Dendritic cell treated with granulocyte-macrophage colony-stimulating factor and Interleukin-4, amounts not matched to agents 40 ng/mL and 50 ng/mL, for 4 days (primary cell): ENCODE data around the gene MMP27.
"Not testable (repeated sequence)": the region's sequence is repeated elsewhere in the genome, so short reads cannot be mapped to it uniquely, and the experiment has no call there.

ENCODE experiments used
- H3K27ac Mint-ChIP-seq: one replicate; pipeline ENCODE4 v1.8.0; 2022; ENCODE audit warnings: mild to moderate bottlenecking, mixed read lengths
- H3K27me3 Mint-ChIP-seq: one replicate; pipeline ENCODE4 v1.8.0; 2022; ENCODE audit warnings: mild to moderate bottlenecking, mixed read lengths
- H3K36me3 Mint-ChIP-seq: one replicate; pipeline ENCODE4 v1.8.0; 2022; ENCODE audit warnings: low read depth, mixed read lengths
- H3K4me1 Mint-ChIP-seq: one replicate; pipeline ENCODE4 v1.8.0; 2022; ENCODE audit warnings: low read depth, mixed read lengths
- H3K4me3 Mint-ChIP-seq: one replicate; pipeline ENCODE4 v1.8.0; 2022; ENCODE audit warnings: mild to moderate bottlenecking, moderate library complexity, mixed read lengths
- H3K9me3 Mint-ChIP-seq: one replicate; pipeline ENCODE4 v1.8.0; 2022; ENCODE audit warnings: mixed read lengths
- intact Hi-C: fragments of 100-400 bp; cut with micrococcal nuclease; formaldehyde crosslinking; loops from one replicate; pipeline ENCODE4 v1.15.0; 2022

Gene MMP27

GRCh38 chr11:102705626-102706025, at the start of gene MMP27:
MMP27 (minus strand) TSS chr11:102705769; CDS start chr11:102705714, 55 bp downstream.
- Mint-ChIP-seq H3K4me1 (peaks cover 17% of the 10 kb centered on the region), H3K9me3 (no peaks in the 10 kb centered on the region), H3K27ac (no peak within 1 kb of the TSS), H3K27me3 (peaks cover 12% of the 10 kb centered on the region), H3K36me3 (no peaks in the 10 kb centered on the region), H3K4me3 (no peak within 1 kb of the TSS)
- intact Hi-C loops: no loop called here

DNA sequence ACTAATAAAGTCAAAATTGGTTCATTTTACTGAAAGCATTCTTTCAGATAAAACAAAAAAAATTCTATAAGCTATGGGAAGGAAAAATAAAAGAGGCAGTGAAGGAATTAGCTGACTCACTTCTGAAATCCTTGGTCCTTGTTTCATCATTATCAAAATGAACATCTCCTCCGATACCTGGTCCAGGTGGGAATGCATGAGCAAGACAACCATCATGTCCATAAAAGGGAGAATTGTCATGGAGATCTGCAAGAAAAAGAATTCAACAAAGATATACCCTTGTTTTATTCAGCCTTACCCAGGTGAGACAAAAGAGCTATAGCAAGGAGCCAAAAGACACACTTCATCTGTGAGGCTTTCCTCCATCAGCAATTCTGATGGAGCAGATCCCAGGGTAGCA, 47.7 kb upstream of the MMP27 start:
- Mint-ChIP-seq H3K36me3 (no peaks in the 10 kb centered on the region), H3K27me3 (peaks cover 75% of the 10 kb centered on the region), H3K27ac (no peak overlapping the region), H3K9me3 (no peaks in the 10 kb centered on the region), H3K4me3 (no peak overlapping the region), H3K4me1 (peaks cover 22% of the 10 kb centered on the region)
- intact Hi-C loops: no loop called here

DNA sequence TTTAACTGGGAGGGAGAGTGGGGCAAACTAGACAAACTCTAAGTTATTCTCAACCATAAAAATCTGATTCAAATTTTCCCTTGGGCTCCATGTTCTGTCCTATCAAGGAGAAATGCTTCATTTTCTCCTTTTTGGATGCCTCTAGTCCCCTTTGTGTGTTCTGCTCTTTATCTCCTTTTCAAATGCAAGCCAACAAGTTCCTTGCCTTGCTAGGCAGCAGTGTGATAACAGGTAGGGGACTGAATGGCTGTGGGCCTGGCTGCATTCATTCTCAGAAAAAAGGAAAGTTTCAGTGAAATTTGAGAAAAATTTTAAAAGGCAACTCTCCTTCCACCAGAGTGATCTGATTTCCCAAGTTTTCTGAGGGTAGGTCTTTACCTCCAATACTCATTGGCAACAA, 46.1 kb upstream of the MMP27 start:
- intact Hi-C loops: no loop called here
- Mint-ChIP-seq H3K9me3 (no peaks in the 10 kb centered on the region), H3K36me3 (no peaks in the 10 kb centered on the region), H3K27me3 (peaks cover 79% of the 10 kb centered on the region), H3K27ac (no peak overlapping the region), H3K4me3 (no peak overlapping the region), H3K4me1 (peaks cover 6% of the 10 kb centered on the region)

DNA sequence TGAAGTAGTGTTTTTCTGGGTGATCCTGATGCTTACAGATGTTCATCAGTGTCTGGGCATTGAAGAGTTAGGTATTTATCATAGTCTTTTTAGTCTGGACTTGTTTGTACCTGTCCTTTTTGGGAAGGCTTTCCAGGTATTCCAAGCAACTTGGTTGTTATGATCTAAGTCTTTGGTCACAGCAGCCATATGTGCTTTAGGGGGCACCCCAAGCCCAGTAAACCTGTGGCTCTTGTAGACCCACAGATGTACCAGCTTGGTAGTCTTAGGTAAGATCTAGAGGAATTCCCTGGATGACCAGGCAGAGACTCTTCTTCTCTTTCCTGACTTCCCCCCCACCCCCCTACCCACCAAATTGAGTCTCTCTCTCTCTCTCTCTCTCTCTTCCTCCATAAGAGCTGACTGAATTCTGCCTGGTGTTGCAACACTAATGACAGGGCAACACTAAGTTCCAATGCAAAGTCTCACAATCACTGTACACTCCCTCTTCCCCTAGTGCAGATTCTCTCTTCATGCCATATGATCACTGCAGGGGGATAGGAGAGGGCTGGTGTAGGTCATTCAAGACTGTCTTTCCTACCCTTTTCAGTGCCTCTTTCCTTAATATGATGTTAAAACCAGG, 43.6 kb upstream of the MMP27 start:
- Mint-ChIP-seq H3K4me3 (no peak overlapping the region), H3K27ac (no peak overlapping the region), H3K27me3 (peaks cover 70% of the 10 kb centered on the region), H3K9me3 (peaks cover 6% of the 10 kb centered on the region), H3K4me1 (peaks cover 6% of the 10 kb centered on the region), H3K36me3 (no peaks in the 10 kb centered on the region)
- intact Hi-C loops: no loop called here

- intact Hi-C loops, H3K27ac Mint-ChIP-seq, H3K4me1 Mint-ChIP-seq, H3K4me3 Mint-ChIP-seq, H3K9me3 Mint-ChIP-seq, H3K36me3 Mint-ChIP-seq: not testable (repeated sequence)
- peaks cover 55% of the 10 kb centered on the region for H3K27me3 Mint-ChIP-seq
Observed at GRCh38 chr11:102746746-102747578, 41.4 kb upstream of the MMP27 start.

DNA sequence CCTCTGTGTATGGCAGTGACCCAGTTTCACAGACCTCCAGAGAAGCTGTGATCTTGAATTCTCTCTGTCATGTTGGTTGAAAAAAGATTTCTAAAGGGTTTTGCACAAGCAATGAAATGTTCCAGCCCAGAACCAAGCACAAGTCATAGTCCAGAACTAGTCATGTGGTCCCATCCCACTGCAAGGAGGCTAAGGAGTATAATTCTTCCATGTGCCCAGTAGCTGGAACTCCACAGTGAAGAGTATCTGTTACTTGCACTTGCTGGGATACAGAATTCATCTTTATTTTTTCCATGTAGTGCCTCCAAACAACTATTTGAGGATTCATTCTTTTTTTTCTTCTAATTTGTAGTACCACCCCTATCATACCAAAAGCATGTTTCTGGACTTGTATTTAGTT, 29.1 kb upstream of the MMP27 start:
- Mint-ChIP-seq H3K4me1 (peaks cover 7% of the 10 kb centered on the region), H3K9me3 (no peaks in the 10 kb centered on the region), H3K27ac (no peak overlapping the region), H3K36me3 (no peaks in the 10 kb centered on the region), H3K4me3 (no peak overlapping the region), H3K27me3 (peaks cover 45% of the 10 kb centered on the region)
- intact Hi-C loops: loop anchor here (10.0 kb wide), 1 partner anchor 180 kb away; no protein-coding TSS in a partner anchor

DNA sequence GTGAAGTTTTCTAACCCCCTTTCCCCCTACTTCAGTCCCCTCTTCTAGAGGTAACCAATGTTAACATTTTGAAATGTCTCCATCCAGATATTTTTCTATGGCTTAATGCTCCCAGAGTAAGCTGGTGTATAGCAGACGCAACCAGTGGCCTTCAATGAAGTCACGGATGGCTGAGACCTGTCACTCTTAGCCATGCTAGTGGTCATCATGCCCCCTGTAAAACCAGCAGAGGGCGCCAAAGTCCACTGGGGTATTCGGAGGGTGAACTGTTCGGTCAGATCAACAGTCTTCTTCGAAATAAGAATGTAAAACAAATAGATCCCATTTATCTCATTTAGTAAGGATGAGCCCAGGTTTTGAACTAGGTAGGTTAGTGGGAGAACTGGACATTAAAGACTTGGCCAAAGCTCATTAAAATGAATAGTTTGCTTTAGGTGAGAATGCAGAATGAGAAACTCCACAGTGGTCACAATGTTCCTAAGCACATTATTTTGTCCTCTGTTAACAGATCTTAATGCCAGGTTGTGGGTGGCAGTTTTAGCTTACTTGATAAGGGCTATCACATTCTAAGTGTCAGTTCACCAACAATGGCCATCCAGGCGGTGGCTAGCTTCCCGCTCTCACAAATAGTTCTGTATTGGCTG, 27.8 kb upstream of the MMP27 start:
- H3K4me1 Mint-ChIP-seq: peaks cover 16% of the 10 kb centered on the region
- H3K36me3 Mint-ChIP-seq: no peaks in the 10 kb centered on the region
- intact Hi-C loops: loop anchor here (1.0 to 10.0 kb wide), 4 partner anchors 47 to 321 kb away; partner anchors contain the start of gene MMP10
- H3K27me3 Mint-ChIP-seq: peaks cover 37% of the 10 kb centered on the region
- H3K4me3 Mint-ChIP-seq: no peak overlapping the region
- H3K9me3 Mint-ChIP-seq: no peaks in the 10 kb centered on the region
- H3K27ac Mint-ChIP-seq: no peak overlapping the region

DNA sequence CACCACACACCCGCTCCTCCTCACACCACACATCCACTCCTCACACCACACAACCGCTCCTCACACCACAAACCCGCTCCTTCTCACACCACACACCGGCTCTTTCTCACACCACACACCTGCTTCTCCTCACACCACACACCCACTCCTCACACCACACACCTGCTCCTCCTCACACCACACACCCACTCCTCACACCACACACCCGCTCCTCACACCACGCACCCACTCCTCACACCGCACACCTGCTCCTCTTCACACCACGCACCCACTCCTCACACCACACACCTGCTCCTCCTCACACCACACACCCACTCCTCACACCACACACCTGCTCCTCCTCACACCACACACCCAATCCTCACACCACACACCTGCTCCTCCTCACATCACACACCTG, 25.4 kb upstream of the MMP27 start:
- H3K27me3 Mint-ChIP-seq: peaks cover 22% of the 10 kb centered on the region
- not testable (repeated sequence) for H3K27ac Mint-ChIP-seq, H3K9me3 Mint-ChIP-seq, H3K36me3 Mint-ChIP-seq, H3K4me3 Mint-ChIP-seq
- intact Hi-C loops: loop anchor here (10.0 kb wide), 1 partner anchor 184 kb away; no protein-coding TSS in a partner anchor
- H3K4me1 Mint-ChIP-seq: peaks cover 28% of the 10 kb centered on the region

DNA sequence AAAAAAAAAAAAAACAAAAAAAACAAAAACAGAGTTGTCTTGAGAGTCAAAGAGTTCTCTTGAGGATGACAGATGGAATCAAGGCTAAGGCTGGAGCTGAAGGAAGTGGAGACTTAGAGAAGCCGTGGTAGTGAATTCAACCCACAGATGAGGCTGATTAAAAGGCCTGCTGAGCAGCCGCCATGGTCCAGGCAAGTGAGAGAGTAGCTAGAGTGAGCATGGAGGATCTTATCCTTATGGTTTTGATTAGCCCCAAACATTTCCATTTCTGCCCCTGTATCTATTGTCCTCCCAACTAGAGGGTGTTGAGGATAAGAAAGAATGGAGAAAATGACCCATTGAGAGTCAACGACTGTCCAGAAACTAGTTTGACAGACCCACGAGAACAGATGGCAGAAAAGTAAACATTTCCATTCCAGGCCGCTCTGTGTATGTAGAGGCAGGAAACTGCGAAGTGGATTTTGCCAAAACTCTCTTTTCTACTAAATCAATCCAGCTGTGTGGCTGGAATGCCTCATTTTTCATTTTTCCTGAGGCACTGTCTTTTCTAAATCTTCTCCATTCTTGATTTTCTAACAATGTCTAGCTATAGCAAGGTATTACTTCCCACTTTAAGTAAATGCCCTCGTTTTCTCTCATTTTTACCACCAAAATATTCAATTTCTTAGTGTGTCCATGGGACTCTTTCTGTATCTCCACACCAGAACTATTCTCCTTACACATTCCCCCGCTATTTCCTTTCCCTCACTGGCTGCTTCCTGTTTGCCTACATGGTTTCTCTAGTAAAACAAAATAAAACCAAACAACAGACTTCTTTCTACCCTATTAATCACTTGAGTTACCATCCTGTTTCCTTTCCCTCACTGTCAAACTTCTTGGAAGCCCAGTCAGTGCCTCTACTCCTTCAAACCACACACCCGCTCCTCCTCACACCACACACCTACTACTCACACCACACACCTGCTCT, 24.6 kb upstream of the MMP27 start:
- H3K4me3 Mint-ChIP-seq: no peak overlapping the region

GRCh38 chr11:102727890-102728289, 22.3 kb upstream of the MMP27 start:
- H3K4me3 Mint-ChIP-seq: no peak overlapping the region
- intact Hi-C loops: no loop called here

More for the DNA sequence above, 24.6 kb upstream of the MMP27 start:
- Mint-ChIP-seq H3K4me1 (peaks cover 29% of the 10 kb centered on the region), H3K9me3 (no peaks in the 10 kb centered on the region), H3K36me3 (no peaks in the 10 kb centered on the region), H3K27ac (peak overlapping the region; percentile 14), H3K27me3 (peaks cover 18% of the 10 kb centered on the region)
- intact Hi-C loops: loop anchor here (10.0 kb wide), 1 partner anchor 185 kb away; no protein-coding TSS in a partner anchor

DNA sequence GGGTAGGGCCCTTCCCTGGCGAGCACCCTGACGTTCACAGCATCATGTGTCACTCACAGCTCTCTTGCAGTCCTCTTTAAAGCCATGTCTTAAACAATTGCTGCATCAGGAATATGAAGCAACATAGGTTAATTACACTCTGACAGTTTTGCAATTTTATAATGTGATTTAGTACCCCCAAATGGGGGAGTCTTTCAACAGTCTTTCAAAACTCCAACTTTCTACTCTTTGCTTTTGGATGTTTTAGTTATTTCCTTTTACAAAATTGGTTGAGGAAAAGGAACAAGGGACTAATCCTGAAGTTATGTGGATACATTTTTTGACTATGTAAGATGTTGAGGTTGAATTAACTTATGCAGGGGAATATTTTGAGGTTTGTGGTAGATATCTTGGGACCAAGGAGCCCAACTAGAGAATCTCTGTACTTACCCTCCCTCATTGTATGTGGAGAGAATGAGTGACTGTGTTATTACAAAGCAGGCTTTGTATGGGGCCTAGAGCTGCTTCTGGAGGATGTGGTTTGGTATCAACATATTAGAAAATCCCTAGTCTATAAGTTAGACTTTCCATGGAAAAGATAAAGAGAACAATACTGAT, 19.4 kb upstream of the MMP27 start, which contains the start of gene MMP8:
MMP8 (minus strand) TSS at position 51 of the 597 bp plus-strand sequence. CDS start 99 bp downstream, outside the sequence.
- H3K9me3 Mint-ChIP-seq: no peaks in the 10 kb centered on the region
- peaks cover 3% of the 10 kb centered on the region for H3K27me3 Mint-ChIP-seq
- H3K27ac Mint-ChIP-seq: no peak within 1 kb of the TSS
- H3K4me1 Mint-ChIP-seq: peaks cover 53% of the 10 kb centered on the region
- intact Hi-C loops: no loop called here
- H3K36me3 Mint-ChIP-seq: no peaks in the 10 kb centered on the region
- no peak within 1 kb of the TSS for H3K4me3 Mint-ChIP-seq

More at GRCh38 chr11:102727890-102728289, 22.3 kb upstream of the MMP27 start:
- Mint-ChIP-seq H3K36me3 (no peaks in the 10 kb centered on the region), H3K4me1 (peaks cover 36% of the 10 kb centered on the region), H3K27ac (no peak overlapping the region), H3K9me3 (no peaks in the 10 kb centered on the region), H3K27me3 (peaks cover 11% of the 10 kb centered on the region)

DNA sequence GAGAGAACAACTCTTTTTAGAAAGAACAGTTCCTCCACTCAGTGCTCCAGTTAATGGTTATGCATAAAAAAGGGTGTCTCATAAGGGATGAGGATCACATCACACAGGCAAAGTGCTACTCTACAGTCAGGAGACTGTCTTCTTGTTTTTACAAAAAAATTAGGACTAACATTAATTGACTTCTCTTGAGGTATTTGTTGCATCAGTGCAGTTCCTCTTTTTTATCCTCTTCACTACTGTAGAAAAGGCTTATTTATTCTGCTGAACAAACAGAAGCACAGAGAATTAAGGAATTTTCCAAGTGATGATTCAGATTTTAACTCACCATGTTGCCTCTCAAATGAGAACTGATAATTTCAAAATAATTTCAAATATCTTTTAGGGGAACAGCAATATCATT, 17.3 kb upstream of the MMP27 start:
- Mint-ChIP-seq H3K4me3 (no peak overlapping the region), H3K9me3 (no peaks in the 10 kb centered on the region), H3K27me3 (peaks cover 12% of the 10 kb centered on the region), H3K36me3 (no peaks in the 10 kb centered on the region), H3K4me1 (peaks cover 49% of the 10 kb centered on the region), H3K27ac (peak overlapping the region; percentile 50)
- intact Hi-C loops: no loop called here
